H1 (cell line): Measurements from ENCODE around the gene TBC1D23. TPM values are rescaled to one million over a fixed set of nuclear protein-coding genes. Genes with fewer than 3 reads are reported as not detected.

Experiments
- HDAC6 ChIP-seq: IDR thresholded peaks from one replicate; pipeline ENCODE4 v1.7.1; 2012; ENCODE audit warnings: low read depth, mild to moderate bottlenecking, inconsistent platforms, low read length, moderate library complexity
- MAFK ChIP-seq: IDR thresholded peaks from 2 replicates; pipeline ENCODE4 v1.6.1; 2012; ENCODE audit warnings: low read depth, mild to moderate bottlenecking, improper control_type of control experiment, low read length
- TAF7 ChIP-seq: optimal IDR thresholded peaks from 2 replicates; pipeline ENCODE3; 2011; ENCODE audit warnings: low read depth, mild to moderate bottlenecking, inconsistent platforms, low read length, moderate library complexity, borderline replicate concordance
- polyA plus RNA-seq, 7 experiments: library from polyadenylated mRNA; depleted of rRNA in 3 of 7; stranded (reverse) in 5 of 7; unstranded in 2 of 7; fragments of >200 nt in 5 of 7; fragments of 200-250 nt in 2 of 7; gene quantifications; 1 replicate in 5 of 7; 2 replicates in 1 of 7; 4 replicates in 1 of 7; pipeline versions ENCODE4 v1.2.1 to v1.2.3, GENCODE V29; 2011 to 2013; ENCODE audit warnings: missing spikeins in 2 of 7, mixed read lengths in 2 of 7
- total RNA-seq: library from RNA; stranded (reverse); fragmentation: NEBNext Ultra II Directional; extraction: Animal tissue kit (Norgen Biotek cat#: 25700); gene quantifications from 2 replicates; pipeline ENCODE4 v1.2.1, GENCODE V29; 2021
- TF ChIP-seq, protein P1 (sequence below): IDR thresholded peaks from 2 replicates; pipeline ENCODE4 v1.6.1; 2012; ENCODE audit warnings: low read length, inconsistent platforms

TBC1D23 gene
- total and polyA plus RNA-seq, 2 of the 8 experiments (the other 6 are each of a cell fraction or from before 2014, with no cell fraction given) = 6.4 to 29.3 TPM

DNA sequence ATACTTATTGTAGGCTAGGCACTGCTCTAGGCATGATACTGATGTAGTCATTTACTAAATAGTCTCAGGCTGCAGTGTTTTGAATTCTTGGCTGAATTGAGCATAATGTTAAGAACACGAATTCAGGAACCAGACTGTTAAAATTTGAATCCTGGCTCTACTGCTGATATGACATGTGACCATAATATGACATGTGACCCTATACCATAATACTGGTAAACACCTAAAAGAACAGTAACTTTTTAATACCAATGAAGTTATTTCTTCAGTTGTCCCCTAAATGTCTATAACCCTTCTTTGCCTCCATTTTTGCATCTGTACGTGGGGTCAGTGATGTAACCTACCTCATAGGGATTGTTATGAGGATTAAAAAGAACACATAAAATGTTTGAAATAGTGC lies 18.1 kb downstream of the TBC1D23 start (continued):
- TF ChIP-seq, protein P1, sequence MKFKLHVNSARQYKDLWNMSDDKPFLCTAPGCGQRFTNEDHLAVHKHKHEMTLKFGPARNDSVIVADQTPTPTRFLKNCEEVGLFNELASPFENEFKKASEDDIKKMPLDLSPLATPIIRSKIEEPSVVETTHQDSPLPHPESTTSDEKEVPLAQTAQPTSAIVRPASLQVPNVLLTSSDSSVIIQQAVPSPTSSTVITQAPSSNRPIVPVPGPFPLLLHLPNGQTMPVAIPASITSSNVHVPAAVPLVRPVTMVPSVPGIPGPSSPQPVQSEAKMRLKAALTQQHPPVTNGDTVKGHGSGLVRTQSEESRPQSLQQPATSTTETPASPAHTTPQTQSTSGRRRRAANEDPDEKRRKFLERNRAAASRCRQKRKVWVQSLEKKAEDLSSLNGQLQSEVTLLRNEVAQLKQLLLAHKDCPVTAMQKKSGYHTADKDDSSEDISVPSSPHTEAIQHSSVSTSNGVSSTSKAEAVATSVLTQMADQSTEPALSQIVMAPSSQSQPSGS = no peak
- no peak for TF ChIP-seq HDAC6
- no peak for TF ChIP-seq MAFK
- TF ChIP-seq TAF7 = no peak
- TF ChIP-seq, all 59 proteins: peak for 0
